HG03175 (cell line): ENCODE measurements around the gene ICAM5.

Experiments used
- ATAC-seq: cut with Tn5 transposase; IDR thresholded peaks from one replicate; pipeline ENCODE4 v1.9.1; 2021; ENCODE audit warnings: mild to moderate bottlenecking, moderate library complexity; ENCODE audit not compliant: unreplicated experiment

ICAM5 gene

DNA sequence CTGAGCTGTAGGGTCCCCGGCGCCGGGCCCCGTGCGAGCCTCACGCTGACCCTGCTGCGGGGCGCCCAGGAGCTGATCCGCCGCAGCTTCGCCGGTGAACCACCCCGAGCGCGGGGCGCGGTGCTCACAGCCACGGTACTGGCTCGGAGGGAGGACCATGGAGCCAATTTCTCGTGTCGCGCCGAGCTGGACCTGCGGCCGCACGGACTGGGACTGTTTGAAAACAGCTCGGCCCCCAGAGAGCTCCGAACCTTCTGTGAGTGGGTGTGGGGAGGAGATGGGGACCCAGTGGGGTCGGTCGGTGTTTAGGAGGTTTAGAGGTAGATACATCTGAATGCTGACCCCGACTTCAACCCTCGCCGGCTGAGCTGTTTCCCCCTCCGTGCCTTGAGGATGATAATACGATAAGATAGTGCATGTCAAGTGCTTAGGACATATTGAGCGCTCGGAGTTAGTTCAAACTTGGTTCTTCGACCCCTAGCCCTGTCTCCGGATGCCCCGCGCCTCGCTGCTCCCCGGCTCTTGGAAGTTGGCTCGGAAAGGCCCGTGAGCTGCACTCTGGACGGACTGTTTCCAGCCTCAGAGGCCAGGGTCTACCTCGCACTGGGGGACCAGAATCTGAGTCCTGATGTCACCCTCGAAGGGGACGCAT is 1.9 kb downstream of the ICAM5 start:
- ATAC-seq: no peak

DNA sequence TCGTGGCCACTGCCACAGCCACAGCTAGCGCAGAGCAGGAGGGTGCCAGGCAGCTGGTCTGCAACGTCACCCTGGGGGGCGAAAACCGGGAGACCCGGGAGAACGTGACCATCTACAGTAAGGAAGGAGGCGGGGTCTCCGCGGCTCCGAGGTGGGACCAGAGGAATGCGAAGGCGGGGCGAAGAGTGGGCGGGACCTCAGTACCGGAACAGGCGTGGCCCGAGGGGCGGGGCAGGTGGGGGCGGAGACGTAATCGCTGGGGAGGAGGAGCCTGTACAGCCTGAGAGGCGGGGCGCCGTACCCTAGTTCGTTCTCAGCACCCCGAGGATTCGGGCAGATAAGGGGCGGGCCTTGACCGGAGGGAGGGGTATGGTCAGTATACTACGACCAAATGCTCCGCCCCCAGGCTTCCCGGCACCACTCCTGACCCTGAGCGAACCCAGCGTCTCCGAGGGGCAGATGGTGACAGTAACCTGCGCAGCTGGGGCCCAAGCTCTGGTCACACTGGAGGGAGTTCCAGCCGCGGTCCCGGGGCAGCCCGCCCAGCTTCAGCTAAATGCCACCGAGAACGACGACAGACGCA is 2.5 kb downstream of the ICAM5 start:
- no peak for ATAC-seq

DNA sequence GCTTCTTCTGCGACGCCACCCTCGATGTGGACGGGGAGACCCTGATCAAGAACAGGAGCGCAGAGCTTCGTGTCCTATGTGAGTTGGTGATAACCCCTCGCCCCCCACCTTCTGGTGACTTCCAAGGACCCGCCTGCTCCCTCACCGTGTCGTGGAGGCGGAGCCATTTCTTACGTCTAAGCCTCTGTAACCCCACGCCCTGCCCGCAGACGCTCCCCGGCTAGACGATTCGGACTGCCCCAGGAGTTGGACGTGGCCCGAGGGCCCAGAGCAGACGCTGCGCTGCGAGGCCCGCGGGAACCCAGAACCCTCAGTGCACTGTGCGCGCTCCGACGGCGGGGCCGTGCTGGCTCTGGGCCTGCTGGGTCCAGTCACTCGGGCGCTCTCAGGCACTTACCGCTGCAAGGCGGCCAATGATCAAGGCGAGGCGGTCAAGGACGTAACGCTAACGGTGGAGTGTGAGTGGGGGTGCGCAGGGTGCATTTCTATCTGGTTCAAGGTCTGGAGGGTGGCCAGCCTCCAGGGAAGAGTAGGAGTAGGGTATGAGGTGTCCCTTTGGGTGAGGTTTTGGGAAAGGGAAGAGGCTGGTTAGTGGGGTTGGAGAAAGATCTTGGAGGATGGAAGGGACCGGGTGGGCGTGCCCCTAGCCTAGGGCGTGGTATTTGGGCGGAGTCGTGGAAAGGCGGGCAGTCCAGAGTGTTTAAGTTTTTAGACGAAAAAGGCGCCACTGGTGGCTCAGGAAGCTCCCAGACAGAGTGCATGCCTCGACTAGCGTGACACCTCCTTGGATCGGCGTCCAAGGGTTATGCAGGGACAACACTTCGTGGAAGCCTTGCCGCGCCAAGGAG is 3.3 kb downstream of the ICAM5 start:
- ATAC-seq: no peak

DNA sequence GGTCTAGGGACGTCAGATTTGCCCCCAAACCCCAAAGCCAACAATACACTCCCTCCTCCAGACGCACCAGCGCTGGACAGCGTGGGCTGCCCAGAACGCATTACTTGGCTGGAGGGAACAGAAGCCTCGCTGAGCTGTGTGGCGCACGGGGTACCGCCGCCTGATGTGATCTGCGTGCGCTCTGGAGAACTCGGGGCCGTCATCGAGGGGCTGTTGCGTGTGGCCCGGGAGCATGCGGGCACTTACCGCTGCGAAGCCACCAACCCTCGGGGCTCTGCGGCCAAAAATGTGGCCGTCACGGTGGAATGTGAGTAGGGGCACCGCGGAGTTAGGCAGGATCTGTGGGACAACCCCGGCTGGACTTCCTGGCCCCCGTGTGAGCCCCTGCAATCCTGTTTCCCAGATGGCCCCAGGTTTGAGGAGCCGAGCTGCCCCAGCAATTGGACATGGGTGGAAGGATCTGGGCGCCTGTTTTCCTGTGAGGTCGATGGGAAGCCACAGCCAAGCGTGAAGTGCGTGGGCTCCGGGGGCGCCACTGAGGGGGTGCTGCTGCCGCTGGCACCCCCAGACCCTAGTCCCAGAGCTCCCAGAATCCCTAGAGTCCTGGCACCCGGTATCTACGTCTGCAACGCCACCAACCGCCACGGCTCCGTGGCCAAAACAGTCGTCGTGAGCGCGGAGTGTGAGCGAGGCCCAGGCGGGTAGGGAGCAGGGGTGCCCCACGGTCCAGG is 4.0 kb downstream of the ICAM5 start:
- no peak for ATAC-seq

DNA sequence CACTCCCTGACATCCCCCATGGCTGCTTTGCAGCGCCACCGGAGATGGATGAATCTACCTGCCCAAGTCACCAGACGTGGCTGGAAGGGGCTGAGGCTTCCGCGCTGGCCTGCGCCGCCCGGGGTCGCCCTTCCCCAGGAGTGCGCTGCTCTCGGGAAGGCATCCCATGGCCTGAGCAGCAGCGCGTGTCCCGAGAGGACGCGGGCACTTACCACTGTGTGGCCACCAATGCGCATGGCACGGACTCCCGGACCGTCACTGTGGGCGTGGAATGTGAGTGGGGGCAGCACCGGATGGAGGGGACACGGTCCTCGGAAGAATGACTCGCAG is 4.6 kb downstream of the ICAM5 start:
- no peak for ATAC-seq

DNA sequence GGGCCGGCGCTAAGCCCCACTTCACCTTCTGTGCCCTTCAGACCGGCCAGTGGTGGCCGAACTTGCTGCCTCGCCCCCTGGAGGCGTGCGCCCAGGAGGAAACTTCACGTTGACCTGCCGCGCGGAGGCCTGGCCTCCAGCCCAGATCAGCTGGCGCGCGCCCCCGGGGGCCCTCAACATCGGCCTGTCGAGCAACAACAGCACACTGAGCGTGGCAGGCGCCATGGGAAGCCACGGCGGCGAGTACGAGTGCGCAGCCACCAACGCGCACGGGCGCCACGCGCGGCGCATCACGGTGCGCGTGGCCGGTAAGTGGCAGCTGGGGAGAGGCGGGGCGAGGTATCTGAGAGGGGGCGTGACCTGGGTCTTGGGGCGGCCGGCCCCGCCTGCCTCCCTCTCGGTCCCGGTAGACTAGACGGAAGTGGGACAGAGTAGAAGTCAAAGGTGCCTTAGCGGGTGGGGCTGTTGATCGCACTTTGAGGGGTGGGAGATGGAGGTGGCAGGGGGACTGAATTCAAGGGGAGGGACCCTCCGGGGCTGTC is 5.6 kb downstream of the ICAM5 start:
- no peak for ATAC-seq

GRCh38 chr19:10295847-10296591 is 6.3 kb downstream of the ICAM5 start:
- no peak for ATAC-seq

- ATAC-seq: no peak
These were observed 10.1 kb downstream of the ICAM5 start for GRCh38 chr19:10299545-10300458.

DNA sequence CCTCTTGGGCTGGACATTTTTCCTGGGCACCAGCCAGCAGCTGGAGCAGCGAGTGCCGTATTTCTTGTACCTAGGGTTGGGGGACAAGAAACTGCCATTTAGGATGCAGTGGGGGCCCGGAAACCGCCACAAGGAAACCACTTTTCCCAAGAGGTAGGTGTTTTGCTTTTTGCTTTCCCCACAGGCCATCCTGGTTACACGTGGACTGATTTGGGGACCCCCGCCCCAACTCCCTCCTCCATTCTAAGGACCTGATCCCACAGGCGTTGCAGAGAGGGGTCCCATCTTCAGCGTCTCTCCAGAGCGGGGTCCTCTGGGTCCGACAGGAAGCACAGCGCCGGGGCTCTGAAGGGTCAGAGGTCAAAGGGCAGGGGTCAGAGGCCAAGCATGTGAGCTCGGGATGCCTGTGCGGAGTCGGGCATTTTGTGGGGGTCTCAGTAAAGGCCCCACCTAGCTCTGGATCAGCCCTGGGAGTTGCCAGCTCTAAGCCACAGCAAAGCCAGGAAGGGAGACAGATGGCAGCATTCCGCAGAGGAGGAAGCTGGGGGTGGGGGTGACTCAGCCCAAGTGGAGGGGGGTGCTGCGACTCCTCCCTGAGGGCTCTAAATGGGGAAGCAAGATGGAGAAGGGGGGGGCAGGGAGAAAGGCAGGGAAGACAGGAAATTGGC is 15.5 kb downstream of the ICAM5 start:
- no peak for ATAC-seq

- no peak for ATAC-seq
These were observed 16.6 kb downstream of the ICAM5 start for GRCh38 chr19:10306327-10306726.

DNA sequence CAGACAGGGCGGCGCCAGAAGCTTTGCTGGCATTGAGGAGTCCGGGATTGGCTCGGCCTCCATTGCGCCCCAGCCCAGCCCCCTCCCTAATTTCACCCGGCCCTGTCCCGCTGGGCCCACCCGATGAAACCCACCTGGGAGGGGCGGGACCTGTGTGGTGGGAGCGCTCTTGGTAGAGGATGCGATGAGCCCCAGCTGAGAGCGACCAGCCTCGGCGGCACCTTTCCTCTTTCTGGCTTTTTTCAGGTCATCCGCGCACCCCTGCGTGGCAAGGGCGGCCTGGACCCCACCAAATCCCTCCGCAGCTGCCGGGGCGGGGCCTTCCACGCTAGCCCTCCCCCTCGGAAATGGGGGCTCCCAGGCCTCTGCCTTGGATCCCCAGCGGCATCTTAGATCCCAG is 19.7 kb downstream of the ICAM5 start, which contains the start of gene ZGLP1:
Gene ZGLP1 (minus strand): TSS at position 393 of the 400 bp plus-strand sequence.
- ATAC-seq: no peak

GRCh38 chr19:10315335-10316214 is 25.8 kb downstream of the ICAM5 start, which contains the start of gene FDX2:
Gene FDX2 (minus strand): TSS chr19:10316015. CDS start chr19:10315996, 19 bp downstream.
- peak; percentile 77 for ATAC-seq

DNA sequence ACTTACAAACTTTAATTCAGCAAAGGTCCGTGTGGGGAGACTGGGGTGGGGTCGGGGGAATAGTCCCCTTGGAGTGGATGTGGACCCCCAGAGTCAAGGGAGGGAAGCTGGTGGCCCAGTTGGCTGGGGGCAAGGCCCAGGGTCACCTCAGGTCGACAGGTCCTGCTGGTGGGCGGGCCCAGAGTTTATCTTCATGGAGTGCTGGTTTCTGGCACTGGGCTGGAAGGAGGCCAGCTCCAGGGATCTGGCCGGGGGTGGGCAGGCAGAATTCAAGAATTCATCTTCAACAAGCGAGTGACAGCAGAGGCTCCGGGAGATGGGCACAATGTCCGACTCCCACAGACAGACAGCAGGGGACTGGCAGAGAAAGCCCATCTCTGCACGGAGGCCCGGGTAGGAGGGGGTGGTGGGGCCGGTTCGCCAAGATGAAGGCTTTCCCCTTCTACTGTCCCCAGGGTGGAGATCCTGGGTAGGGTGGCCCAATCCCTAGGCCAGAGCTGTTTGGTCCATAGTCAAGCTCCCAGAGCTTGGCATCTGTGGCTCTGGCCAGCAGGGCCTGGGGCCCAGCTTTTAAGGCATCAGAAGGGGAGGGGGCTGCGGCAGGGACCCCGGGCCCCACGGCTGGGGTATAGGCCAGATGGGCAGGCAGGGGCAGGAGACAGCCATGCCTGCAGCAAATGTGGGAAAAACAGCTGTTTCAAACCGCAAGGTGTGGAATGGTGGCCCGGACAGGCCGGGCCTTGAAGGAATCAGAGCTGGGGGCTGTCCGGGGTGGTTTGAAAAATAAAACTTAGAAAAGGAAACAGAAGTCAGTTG is 26.7 kb downstream of the ICAM5 start:
- no peak for ATAC-seq

DNA sequence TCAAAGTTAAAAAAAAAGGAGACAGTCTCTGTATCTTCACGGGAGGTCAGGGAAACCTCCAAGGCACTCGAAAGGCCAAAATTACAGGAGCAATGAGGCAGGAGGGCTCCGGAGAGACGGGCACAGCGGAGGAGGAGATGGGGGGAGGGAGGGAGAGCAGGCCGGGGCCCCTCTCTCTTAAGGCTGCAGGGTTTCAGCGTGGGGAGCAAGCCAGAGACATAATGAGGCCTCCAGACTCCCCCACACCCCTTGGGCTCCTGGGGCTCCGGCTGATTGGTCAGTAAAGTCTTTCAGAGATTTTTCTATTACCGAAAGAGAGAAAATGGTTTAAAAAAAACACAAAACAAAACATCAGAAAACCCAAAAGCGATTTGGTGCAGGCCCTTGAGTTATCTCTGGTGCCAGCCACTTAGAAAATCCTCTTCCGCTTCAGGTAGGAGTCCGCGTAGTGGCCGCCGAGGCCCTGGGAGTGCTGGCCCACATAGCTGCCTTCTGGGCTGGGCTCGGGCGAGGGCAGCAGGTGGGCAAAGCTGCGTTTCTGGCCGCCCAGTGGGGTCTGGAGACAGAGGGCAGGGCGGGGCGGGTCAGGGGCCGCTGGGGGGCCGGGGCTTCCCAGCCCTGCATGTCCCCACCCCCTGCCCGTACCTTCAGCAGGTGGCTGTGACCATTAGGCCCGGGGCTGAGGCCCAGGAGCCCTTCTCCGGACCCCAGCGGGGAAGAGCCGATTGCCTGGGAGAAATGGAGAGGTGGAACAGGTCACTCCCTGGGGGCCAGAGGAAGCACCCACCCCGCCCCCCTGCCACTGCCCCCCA is 27.5 kb downstream of the ICAM5 start:
- ATAC-seq: no peak

- no peak for ATAC-seq
These were observed 28.2 kb downstream of the ICAM5 start for GRCh38 chr19:10317857-10318462.
